Natural killer cell (primary cell): Measurements from ENCODE around the gene TRUB2. TPM values are rescaled to one million over a fixed set of nuclear protein-coding genes. Genes with fewer than 3 reads are reported as not detected.
A peak's percentile ranks its signal among the peaks of the same experiment; 100 is the strongest.

Experiments used
- ATAC-seq, 3 donors: fragments of 150-1000 bp in 2 of 3; fragments of 200-7000 bp in 1 of 3; cut with Tn5 transposase; 1 replicate in 1 of 3; 2 replicates in 2 of 3; pipeline ENCODE4 v1.10.0; 2021; ENCODE audit warnings: mild to moderate bottlenecking in 2 of 3, moderate library complexity in 2 of 3
- DNase-seq, 2 donors: peaks; one replicate each; pipeline versions ENCODE4 v3.0.0 to v3.0.0-alpha.2; 2013 to 2021; ENCODE audit warnings: mixed read lengths in 1 of 2
- H3K27ac ChIP-seq: one replicate; pipeline ENCODE4 v1.5.1; 2013; ENCODE audit warnings: mild to moderate bottlenecking, low read length
- H3K27me3 ChIP-seq: one replicate; pipeline ENCODE4 v1.6.1; 2013; ENCODE audit warnings: low read length; ENCODE audit not compliant: control insufficient read depth, insufficient read depth
- H3K36me3 ChIP-seq: one replicate; pipeline ENCODE4 v1.6.1; 2013; ENCODE audit warnings: low read length; ENCODE audit not compliant: control insufficient read depth, insufficient read depth
- H3K4me1 ChIP-seq: one replicate; pipeline ENCODE4 v1.6.1; 2013; ENCODE audit warnings: low read length; ENCODE audit not compliant: control insufficient read depth, insufficient read depth
- H3K4me3 ChIP-seq: one replicate; pipeline ENCODE4 v1.5.1; 2013; ENCODE audit warnings: low read length
- H3K9me3 ChIP-seq: one replicate; pipeline ENCODE4 v1.6.1; 2013; ENCODE audit warnings: low read length; ENCODE audit not compliant: control insufficient read depth, insufficient read depth
- H3K27ac Mint-ChIP-seq, 2 donors: one replicate each; pipeline ENCODE4 v1.8.0; 2022; ENCODE audit warnings: mild to moderate bottlenecking in 2 of 2, mixed read lengths in 2 of 2, moderate library complexity in 1 of 2
- H3K27me3 Mint-ChIP-seq, 2 donors: one replicate each; pipeline ENCODE4 v1.8.0; 2022; ENCODE audit warnings: low read depth in 2 of 2, mixed read lengths in 2 of 2
- H3K36me3 Mint-ChIP-seq: one replicate; pipeline ENCODE4 v1.8.0; 2022; ENCODE audit warnings: mixed read lengths
- H3K4me1 Mint-ChIP-seq, 2 donors: one replicate each; pipeline ENCODE4 v1.8.0; 2022; ENCODE audit warnings: mixed read lengths in 2 of 2
- H3K4me3 Mint-ChIP-seq: one replicate; pipeline ENCODE4 v1.8.0; 2022; ENCODE audit warnings: mild to moderate bottlenecking, moderate library complexity, mixed read lengths
- H3K9me3 Mint-ChIP-seq, 2 donors: one replicate each; pipeline ENCODE4 v1.8.0; 2022; ENCODE audit warnings: mixed read lengths in 2 of 2
- CTCF ChIP-seq: fragments of 200-600 bp; IDR thresholded peaks from one replicate; pipeline ENCODE4 v1.8.0; 2022; ENCODE audit warnings: antibody characterized with exemption
- WGBS: methylation state at CpG from one replicate; pipeline ENCODE4 v1.1.7; 2013; ENCODE audit warnings: missing lambda C conversion rate; ENCODE audit not compliant: insufficient coverage; 5-methylcytosine and 5-hydroxymethylcytosine counted together
- intact Hi-C: fragments of 100-400 bp; cut with micrococcal nuclease; formaldehyde crosslinking; loops from one replicate; pipeline ENCODE4 v1.14.2; 2022
- total RNA-seq, 4 donors: library from RNA; stranded (reverse); fragments of 120-200 nt in 1 of 4; gene quantifications; one replicate each; pipeline versions ENCODE4 v1.2.3 to v1.2.4, GENCODE V29; 2013 to 2022

TRUB2 gene
- total RNA-seq, 3 donors from 2014 or later (not counting 1 experiment from before 2014, with no cell fraction given) = 8.8 to 12.0 (median 11.3) TPM

- Histone ChIP-seq H3K4me1 (peaks cover 21% of the 10 kb centered on the region), H3K9me3 (no peaks in the 10 kb centered on the region), H3K4me3 (peak overlapping the region; percentile 72), H3K27me3 (no peaks in the 10 kb centered on the region), H3K36me3 (peaks cover 2% of the 10 kb centered on the region), H3K27ac (peak overlapping the region; percentile 82)
- DNase-seq (no peak), ATAC-seq (no peak)
- Mint-ChIP-seq H3K27ac (peak overlapping the region; percentile 96 to 99), H3K9me3 (no peaks in the 10 kb centered on the region), H3K27me3 (peaks cover 0 to 5% of the 10 kb centered on the region in 2 donors), H3K4me1 (peaks cover 25 to 29% of the 10 kb centered on the region in 2 donors), H3K4me3 (peak overlapping the region; percentile 96), H3K36me3 (no peaks in the 10 kb centered on the region)
- intact Hi-C loops = no loop called here
- no peak for TF ChIP-seq CTCF
These were observed 48.1 kb upstream of the TRUB2 start for GRCh38 chr9:128370367-128370751.

GRCh38 chr9:128369024-128369706 is 46.9 kb upstream of the TRUB2 start:
- no peaks in the 10 kb centered on the region for H3K36me3 Mint-ChIP-seq
- Histone ChIP-seq H3K27ac (no peak overlapping the region), H3K4me3 (no peak overlapping the region), H3K27me3 (no peaks in the 10 kb centered on the region), H3K9me3 (no peaks in the 10 kb centered on the region), H3K4me1 (peaks cover 29% of the 10 kb centered on the region), H3K36me3 (no peaks in the 10 kb centered on the region)
- no peak for TF ChIP-seq CTCF
- H3K27ac Mint-ChIP-seq = no peak overlapping the region
- intact Hi-C loops = no loop called here
- DNase-seq (no peak), ATAC-seq (no peak)
- H3K4me3 Mint-ChIP-seq = no peak overlapping the region
- no peaks in the 10 kb centered on the region for H3K9me3 Mint-ChIP-seq
- H3K4me1 Mint-ChIP-seq = peaks cover 25 to 29% of the 10 kb centered on the region in 2 donors
- H3K27me3 Mint-ChIP-seq = peaks cover 0 to 9% of the 10 kb centered on the region in 2 donors
- 96% methylated on average over 9 of the region's 9 CpGs for WGBS

- no peak overlapping the region for H3K4me3 Mint-ChIP-seq
- intact Hi-C loops = no loop called here
These were observed 43.3 kb upstream of the TRUB2 start for GRCh38 chr9:128365525-128365924.

More at GRCh38 chr9:128365525-128365924, 43.3 kb upstream of the TRUB2 start:
- H3K4me3 ChIP-seq = no peak overlapping the region
- DNase-seq (no peak), ATAC-seq (no peak)
- no peak overlapping the region for H3K27ac ChIP-seq
- no peaks in the 10 kb centered on the region for H3K9me3 Mint-ChIP-seq
- 85% methylated on average over 4 of the region's 4 CpGs for WGBS
- no peaks in the 10 kb centered on the region for H3K27me3 ChIP-seq
- no peaks in the 10 kb centered on the region for H3K9me3 ChIP-seq
- no peak for TF ChIP-seq CTCF
- H3K36me3 Mint-ChIP-seq = no peaks in the 10 kb centered on the region
- peaks cover 12 to 13% of the 10 kb centered on the region in 2 donors for H3K4me1 Mint-ChIP-seq
- H3K27ac Mint-ChIP-seq = no peak overlapping the region
- no peaks in the 10 kb centered on the region for H3K36me3 ChIP-seq
- H3K27me3 Mint-ChIP-seq = peaks cover 0 to 9% of the 10 kb centered on the region in 2 donors
- peaks cover 22% of the 10 kb centered on the region for H3K4me1 ChIP-seq
